ENCODE results near the gene IFNA1. TPM values are rescaled to one million over a fixed set of nuclear protein-coding genes. Genes with fewer than 3 reads are reported as not detected.

The IFNA1 gene
- polyA plus RNA-seq, 1 donor (not counting 4 experiments of a cell fraction or from before 2014, with no cell fraction given) = not detected

GRCh38 chr9:21454149-21454548 is 13.9 kb downstream of the IFNA1 start:
- Histone ChIP-seq H3K4me1 (ENCODE audit: control insufficient read depth, extremely low read depth, insufficient read depth, low read length) (peaks cover 14% of the 10 kb centered on the region), H4K20me1 (ENCODE audit: control insufficient read depth, extremely low read depth, insufficient read depth, low read length) (no peaks in the 10 kb centered on the region), H3K79me2 (ENCODE audit: control insufficient read depth, insufficient read depth, low read length) (no peaks in the 10 kb centered on the region), H3K36me3 (ENCODE audit: control insufficient read depth in 2 of 2, extremely low read depth in 1 of 2, insufficient read depth in 2 of 2, low read length in 2 of 2) (peaks cover 4 to 6% of the 10 kb centered on the region in 2 experiments), H3K9ac (ENCODE audit: control insufficient read depth, extremely low read depth, insufficient read depth, low read length) (no peak overlapping the region), H3K9me3 (ENCODE audit: control insufficient read depth, low read depth, low read length) (no peaks in the 10 kb centered on the region), H3K4me2 (ENCODE audit: control insufficient read depth, extremely low read depth, insufficient read depth, low read depth, low read length) (no peak overlapping the region), H3K4me3 (ENCODE audit: control insufficient read depth in 2 of 3, extremely low read depth in 1 of 3, insufficient read depth in 2 of 3, low read depth in 1 of 3, low read length in 3 of 3) (no peak overlapping the region), H3K27me3 (ENCODE audit: control insufficient read depth, extremely low read depth, insufficient read depth, low read length) (no peaks in the 10 kb centered on the region), H2AFZ (ENCODE audit: control insufficient read depth, low read length) (no peak overlapping the region), H3K9me1 (ENCODE audit: control insufficient read depth, extremely low read depth, insufficient read depth, low read length) (no peaks in the 10 kb centered on the region), H3K27ac (ENCODE audit: control insufficient read depth, insufficient read depth, low read length) (no peak overlapping the region)
- FAIRE-seq (peak; percentile 55), DNase-seq (ENCODE audit: low read depth, low spot score) (no peak)
- dilution Hi-C loops (cut with MboI; ENCODE audit: extremely low pct_ligation_motif_present, low sequenced_read_pairs) = no loop called here
- TF ChIP-seq EZH2 (IDR thresholded peaks at IDR 0.05; ENCODE audit: low read length) (no peak), CTCF (optimal IDR thresholded peaks at IDR 0.05 in 1 of 3, IDR thresholded peaks at IDR 0.05 in 1 of 3, conservative IDR thresholded peaks at IDR 0.05 in 1 of 3; ENCODE audit: extremely low read depth in 1 of 3, insufficient read depth in 2 of 3, low read length in 3 of 3) (no peak)

GRCh38 chr9:21455320-21455719 is 15.1 kb downstream of the IFNA1 start:
- Histone ChIP-seq H2AFZ (ENCODE audit: control insufficient read depth, low read length) (no peak overlapping the region), H4K20me1 (ENCODE audit: control insufficient read depth, extremely low read depth, insufficient read depth, low read length) (no peaks in the 10 kb centered on the region), H3K27ac (ENCODE audit: control insufficient read depth, insufficient read depth, low read length) (no peak overlapping the region), H3K9ac (ENCODE audit: control insufficient read depth, extremely low read depth, insufficient read depth, low read length) (no peak overlapping the region), H3K27me3 (ENCODE audit: control insufficient read depth, extremely low read depth, insufficient read depth, low read length) (no peaks in the 10 kb centered on the region), H3K4me3 (ENCODE audit: control insufficient read depth in 2 of 3, extremely low read depth in 1 of 3, insufficient read depth in 2 of 3, low read depth in 1 of 3, low read length in 3 of 3) (no peak overlapping the region), H3K79me2 (ENCODE audit: control insufficient read depth, insufficient read depth, low read length) (no peaks in the 10 kb centered on the region), H3K36me3 (ENCODE audit: control insufficient read depth in 2 of 2, extremely low read depth in 1 of 2, insufficient read depth in 2 of 2, low read length in 2 of 2) (peaks cover 4 to 6% of the 10 kb centered on the region in 2 experiments), H3K9me1 (ENCODE audit: control insufficient read depth, extremely low read depth, insufficient read depth, low read length) (no peaks in the 10 kb centered on the region), H3K4me1 (ENCODE audit: control insufficient read depth, extremely low read depth, insufficient read depth, low read length) (peaks cover 14% of the 10 kb centered on the region), H3K9me3 (ENCODE audit: control insufficient read depth, low read depth, low read length) (no peaks in the 10 kb centered on the region), H3K4me2 (ENCODE audit: control insufficient read depth, extremely low read depth, insufficient read depth, low read depth, low read length) (no peak overlapping the region)
- dilution Hi-C loops (cut with MboI; ENCODE audit: extremely low pct_ligation_motif_present, low sequenced_read_pairs) = no loop called here
- FAIRE-seq (no peak), DNase-seq (ENCODE audit: low read depth, low spot score) (no peak)
- TF ChIP-seq CTCF (optimal IDR thresholded peaks at IDR 0.05 in 1 of 3, IDR thresholded peaks at IDR 0.05 in 1 of 3, conservative IDR thresholded peaks at IDR 0.05 in 1 of 3; ENCODE audit: extremely low read depth in 1 of 3, insufficient read depth in 2 of 3, low read length in 3 of 3) (peak; percentile 72 to 80 (median 76)), EZH2 (IDR thresholded peaks at IDR 0.05; ENCODE audit: low read length) (no peak)
